Adipose tissue (tissue), 3 donors: ENCODE results near the gene SHTN1. TPM values are rescaled to one million over a fixed set of nuclear protein-coding genes. Genes with fewer than 3 reads are reported as not detected.

ENCODE experiments used
- H3K27ac ChIP-seq: one replicate; pipeline ENCODE4 v1.5.1; 2013; ENCODE audit warnings: low read depth, low read length
- WGBS, 3 donors: extraction: QIAGEN DNeasy Blood & Tissue Kit; methylation state at CpG; one replicate each; pipeline ENCODE4 v1.1.7; 2013; 5-methylcytosine and 5-hydroxymethylcytosine counted together
- polyA plus RNA-seq, 3 donors: library from polyadenylated mRNA; stranded (reverse); fragments of 200-250 nt; gene quantifications; one replicate each; pipeline ENCODE4 v1.2.3, GENCODE V29; 2013
- donor health status: healthy with polysubstance abuse.
- donor health status: Bipolar disorder and iron deficiency.
- donor health status: healthy.

The SHTN1 gene
- polyA plus RNA-seq, 3 donors = 3.2 to 11.4 (median 4.8) TPM

GRCh38 chr10:116989439-116989838 lies 15.5 kb downstream of the SHTN1 start:
- 81 to 90% (median 85%) methylated on average over 4 of the region's 4 CpGs for WGBS, 3 donors

GRCh38 chr10:116988311-116988710 lies 16.7 kb downstream of the SHTN1 start:
- H3K27ac ChIP-seq = no peak overlapping the region

More at GRCh38 chr10:116989439-116989838, 15.5 kb downstream of the SHTN1 start:
- no peak overlapping the region for H3K27ac ChIP-seq

GRCh38 chr10:116985611-116986010 lies 19.4 kb downstream of the SHTN1 start:
- no peak overlapping the region for H3K27ac ChIP-seq
- WGBS, 3 donors = 80 to 91% (median 81%) methylated on average over 2 of the region's 2 CpGs

GRCh38 chr10:116984202-116984990 lies 20.6 kb downstream of the SHTN1 start:
- H3K27ac ChIP-seq = no peak overlapping the region

GRCh38 chr10:116980041-116980440 lies 24.9 kb downstream of the SHTN1 start:
- WGBS, 3 donors = 74 to 81% (median 78%) methylated on average over 3 of the region's 3 CpGs
- H3K27ac ChIP-seq = no peak overlapping the region

More at GRCh38 chr10:116984202-116984990, 20.6 kb downstream of the SHTN1 start:
- whole genome bisulfite sequencing, 3 donors = 80 to 95% (median 86%) methylated on average over 3 of the region's 3 CpGs

GRCh38 chr10:116978901-116979300 lies 26.1 kb downstream of the SHTN1 start:
- 80 to 92% (median 87%) methylated on average over 2 of the region's 2 CpGs for WGBS, 3 donors
- H3K27ac ChIP-seq = no peak overlapping the region

GRCh38 chr10:116974456-116975005 lies 30.5 kb downstream of the SHTN1 start:
- no peak overlapping the region for H3K27ac ChIP-seq
- WGBS, 3 donors = 61 to 73% (median 71%) methylated on average over 5 of the region's 5 CpGs

GRCh38 chr10:116973946-116974455 lies 31.0 kb downstream of the SHTN1 start:
- H3K27ac ChIP-seq = no peak overlapping the region

GRCh38 chr10:116973371-116973905 lies 31.5 kb downstream of the SHTN1 start:
- no peak overlapping the region for H3K27ac ChIP-seq
- 90 to 95% (median 91%) methylated on average over 4 of the region's 4 CpGs for WGBS, 3 donors

GRCh38 chr10:116972131-116972530 lies 32.9 kb downstream of the SHTN1 start:
- WGBS, 3 donors = 94 to 100% (median 95%) methylated on average over 1 of the region's 1 CpG

GRCh38 chr10:116970050-116970449 lies 34.9 kb downstream of the SHTN1 start:
- no peak overlapping the region for H3K27ac ChIP-seq
- 93 to 96% (median 93%) methylated on average over 5 of the region's 5 CpGs for WGBS, 3 donors

More at GRCh38 chr10:116972131-116972530, 32.9 kb downstream of the SHTN1 start:
- no peak overlapping the region for H3K27ac ChIP-seq

GRCh38 chr10:116968331-116968730 lies 36.7 kb downstream of the SHTN1 start:
- no peak overlapping the region for H3K27ac ChIP-seq
- 91 to 94% (median 91%) methylated on average over 3 of the region's 3 CpGs for WGBS, 3 donors

GRCh38 chr10:116961406-116962251 lies 43.4 kb downstream of the SHTN1 start:
- H3K27ac ChIP-seq = no peak overlapping the region
- 86 to 89% (median 86%) methylated on average over 9 of the region's 9 CpGs for WGBS, 3 donors

- H3K27ac ChIP-seq = no peak overlapping the region
- WGBS, 3 donors = 74 to 88% (median 78%) methylated on average over 5 of the region's 5 CpGs
These were observed 44.8 kb downstream of the SHTN1 start for GRCh38 chr10:116960066-116960776.

- 36 to 71% (median 43%) methylated on average over 1 of the region's 1 CpG for WGBS, 3 donors
These were observed 52.3 kb downstream of the SHTN1 start for GRCh38 chr10:116952729-116953128.

GRCh38 chr10:116948530-116948870 lies 56.5 kb downstream of the SHTN1 start:
- no peak overlapping the region for H3K27ac ChIP-seq
- 45 to 79% (median 67%) methylated on average over 1 of the region's 1 CpG for WGBS, 3 donors

More at GRCh38 chr10:116952729-116953128, 52.3 kb downstream of the SHTN1 start:
- no peak overlapping the region for H3K27ac ChIP-seq

GRCh38 chr10:116947841-116948529 lies 57.0 kb downstream of the SHTN1 start:
- WGBS, 3 donors = 42 to 71% (median 45%) methylated on average over 2 of the region's 2 CpGs
- H3K27ac ChIP-seq = no peak overlapping the region

GRCh38 chr10:116944911-116945310 lies 60.1 kb downstream of the SHTN1 start:
- 92 to 98% (median 94%) methylated on average over 2 of the region's 2 CpGs for WGBS, 3 donors

More at GRCh38 chr10:116944911-116945310, 60.1 kb downstream of the SHTN1 start:
- no peak overlapping the region for H3K27ac ChIP-seq
